HepG2 (cell line): Measurements from ENCODE around the gene ATP6V0D1. TPM values are rescaled to one million over a fixed set of nuclear protein-coding genes. Genes with fewer than 3 reads are reported as not detected.

Experiments
- CBFB ChIP-seq: sonication (generic); formaldehyde crosslinking; IDR thresholded peaks from 2 replicates; pipeline ENCODE4 v1.4.0; 2020; ENCODE audit warnings: missing genetic modification reagents
- ISL2 ChIP-seq: sonication (generic); formaldehyde crosslinking; IDR thresholded peaks from 2 replicates; pipeline ENCODE4 v1.5.0; 2020; ENCODE audit warnings: missing genetic modification reagents
- MIER3 ChIP-seq: IDR thresholded peaks from 2 replicates; pipeline ENCODE4 v1.6.1; 2016; ENCODE audit warnings: missing compliant biosample characterization, borderline replicate concordance
- RAD21 ChIP-seq: fragments of 450-650 bp; formaldehyde crosslinking; IDR thresholded peaks from 2 replicates; pipeline ENCODE4 v1.5.0; 2020; ENCODE audit warnings: mild to moderate bottlenecking
- RNF2 ChIP-seq: fragments of 450-650 bp; conservative IDR thresholded peaks from 2 replicates; pipeline ENCODE4 v1.6.1; 2016; ENCODE audit warnings: low read depth
- SIX1 ChIP-seq: sonication (generic); formaldehyde crosslinking; IDR thresholded peaks from 2 replicates; pipeline ENCODE4 v1.4.0; 2020; ENCODE audit warnings: missing genetic modification reagents, borderline replicate concordance
- THAP11 ChIP-seq: IDR thresholded peaks from 2 replicates; pipeline ENCODE4 v1.6.1; 2016; ENCODE audit warnings: missing biosample characterization, missing genetic modification reagents
- TOE1 ChIP-seq: sonication (generic); formaldehyde crosslinking; IDR thresholded peaks from 2 replicates; pipeline ENCODE4 v1.4.0; 2020; ENCODE audit warnings: mild to moderate bottlenecking, missing genetic modification reagents
- ZBTB20 ChIP-seq: sonication (generic); formaldehyde crosslinking; IDR thresholded peaks from 2 replicates; pipeline ENCODE4 v1.8.1; 2023; ENCODE audit warnings: missing genetic modification reagents, low read depth, mild to moderate bottlenecking, borderline replicate concordance
- ZNF124 ChIP-seq: sonication (generic); formaldehyde crosslinking; IDR thresholded peaks from 2 replicates; pipeline ENCODE4 v1.4.0; 2020; ENCODE audit warnings: missing genetic modification reagents
- ZNF333 ChIP-seq: sonication (generic); formaldehyde crosslinking; IDR thresholded peaks from 2 replicates; pipeline ENCODE4 v1.4.0; 2020; ENCODE audit warnings: mild to moderate bottlenecking, missing genetic modification reagents, borderline replicate concordance
- ZNF605 ChIP-seq: sonication (generic); formaldehyde crosslinking; IDR thresholded peaks from 2 replicates; pipeline ENCODE4 v1.8.0; 2022; ENCODE audit warnings: mild to moderate bottlenecking, missing genetic modification reagents
- ZNF674 ChIP-seq: sonication (generic); formaldehyde crosslinking; IDR thresholded peaks from 2 replicates; pipeline ENCODE4 v1.5.0; 2020; ENCODE audit warnings: low read depth, mild to moderate bottlenecking, missing genetic modification reagents
- ZNF850 ChIP-seq: sonication (generic); formaldehyde crosslinking; conservative IDR thresholded peaks from 2 replicates; pipeline ENCODE4 v1.9.0; 2021; ENCODE audit warnings: mild to moderate bottlenecking, missing genetic modification reagents
- polyA plus RNA-seq, 8 experiments: library from polyadenylated mRNA; depleted of rRNA in 3 of 8; stranded (reverse) in 7 of 8; unstranded in 1 of 8; fragments of >200 nt; fragmentation: Illumina TruSeq in 4 of 8; extraction: Trizol in 4 of 8; gene quantifications; 2 replicates each; pipeline versions ENCODE4 v1.2.1 to v1.2.3, GENCODE V29; 2011 to 2016; ENCODE audit warnings: low read depth in 4 of 8, missing spikeins in 1 of 8, mixed read lengths in 1 of 8; ENCODE audit not compliant: insufficient read depth in 1 of 8
- total RNA-seq, 5 experiments: library from RNA; depleted of rRNA; stranded (reverse); fragments of >200 nt; fragmentation: Illumina TruSeq; extraction: Trizol; gene quantifications; 2 replicates each; pipeline ENCODE4 v1.2.3, GENCODE V29; 2016; ENCODE audit warnings: low read depth in 1 of 5
- TF ChIP-seq, protein P1 (sequence below): sonication (generic); formaldehyde crosslinking; IDR thresholded peaks from 2 replicates; pipeline ENCODE4 v1.5.0; 2020; ENCODE audit warnings: mild to moderate bottlenecking, missing genetic modification reagents, borderline replicate concordance
- TF ChIP-seq, protein P2 (sequence below): sonication (generic); formaldehyde crosslinking; IDR thresholded peaks from 2 replicates; pipeline ENCODE4 v1.4.0; 2020; ENCODE audit warnings: missing genetic modification reagents
- TF ChIP-seq, protein P3 (sequence below): IDR thresholded peaks from 2 replicates; pipeline ENCODE4 v1.6.1; 2012; ENCODE audit warnings: low read length, improper control_type of control experiment
- TF ChIP-seq, protein P4 (sequence below): IDR thresholded peaks from 2 replicates; pipeline ENCODE4 v1.6.1; 2016; ENCODE audit warnings: missing biosample characterization, missing genetic modification reagents, low read depth
- TF ChIP-seq, protein P5 (sequence below): sonication (generic); formaldehyde crosslinking; IDR thresholded peaks from 2 replicates; pipeline ENCODE4 v1.4.0; 2020; ENCODE audit warnings: missing genetic modification reagents
- TF ChIP-seq, protein P6 (sequence below): IDR thresholded peaks from 2 replicates; pipeline ENCODE4 v1.6.1; 2016; ENCODE audit warnings: low read depth, control low read depth

Gene ATP6V0D1
- total and polyA plus RNA-seq, 2 of the 13 experiments (the other 11 are each of a cell fraction or from before 2014, with no cell fraction given): 51.1 to 61.3 TPM

DNA sequence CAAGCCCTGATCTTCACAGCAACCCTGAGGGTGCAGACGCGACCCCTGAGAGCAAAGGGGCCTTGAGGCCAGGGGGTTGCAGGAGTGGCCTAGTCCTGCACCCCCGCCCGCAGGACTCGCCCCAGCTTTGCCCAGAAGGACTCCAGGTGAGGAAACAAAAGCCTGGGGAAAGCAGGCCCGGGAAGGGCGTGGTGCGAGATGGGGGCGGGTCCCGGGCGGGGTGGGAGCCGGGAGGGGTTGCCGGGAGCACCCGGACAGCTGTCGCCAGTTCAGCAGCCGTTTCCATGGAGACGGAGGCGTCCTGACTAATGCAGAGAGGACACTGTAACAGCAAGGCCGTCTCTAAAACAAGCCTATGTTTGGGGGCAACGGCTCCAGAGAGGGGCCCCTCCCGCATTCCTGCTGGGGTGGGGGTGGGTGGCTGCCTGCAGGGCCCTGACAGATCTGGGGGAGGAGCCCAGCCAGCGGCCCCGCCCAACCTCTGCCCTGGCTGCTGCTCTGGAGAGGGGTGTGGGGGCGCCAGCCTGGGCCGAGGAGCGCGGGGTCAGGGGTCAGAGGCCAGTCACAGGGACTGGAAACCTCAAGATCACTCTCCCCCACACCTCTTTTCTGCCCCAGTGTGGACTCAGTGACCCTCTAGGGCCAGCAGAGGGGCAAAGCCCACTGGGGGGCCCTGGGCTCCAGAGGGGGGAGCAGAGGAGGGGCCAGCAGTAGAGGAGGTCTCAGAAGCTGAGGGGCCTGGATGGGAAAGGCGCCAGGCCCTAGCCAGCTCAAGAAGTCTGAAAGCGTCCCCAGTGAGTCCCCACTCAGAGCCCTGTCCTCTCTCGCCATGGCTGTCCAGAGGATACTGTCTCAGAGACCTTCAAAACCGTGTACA lies 84.6 kb downstream of the ATP6V0D1 start (continued):
- TF ChIP-seq, protein P1, sequence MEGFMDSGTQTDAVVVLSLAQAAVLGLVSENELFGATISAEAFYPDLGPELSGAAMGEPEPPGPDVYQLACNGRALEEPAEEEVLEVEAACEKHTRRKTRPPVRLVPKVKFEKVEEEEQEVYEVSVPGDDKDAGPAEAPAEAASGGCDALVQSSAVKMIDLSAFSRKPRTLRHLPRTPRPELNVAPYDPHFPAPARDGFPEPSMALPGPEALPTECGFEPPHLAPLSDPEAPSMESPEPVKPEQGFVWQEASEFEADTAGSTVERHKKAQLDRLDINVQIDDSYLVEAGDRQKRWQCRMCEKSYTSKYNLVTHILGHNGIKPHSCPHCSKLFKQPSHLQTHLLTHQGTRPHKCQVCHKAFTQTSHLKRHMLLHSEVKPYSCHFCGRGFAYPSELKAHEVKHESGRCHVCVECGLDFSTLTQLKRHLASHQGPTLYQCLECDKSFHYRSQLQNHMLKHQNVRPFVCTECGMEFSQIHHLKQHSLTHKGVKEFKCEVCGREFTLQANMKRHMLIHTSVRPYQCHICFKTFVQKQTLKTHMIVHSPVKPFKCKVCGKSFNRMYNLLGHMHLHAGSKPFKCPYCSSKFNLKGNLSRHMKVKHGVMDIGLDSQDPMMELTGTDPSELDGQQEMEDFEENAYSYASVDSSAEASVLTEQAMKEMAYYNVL (CRISPR knock-in tag): no peak; the same call in 1 of the 2 replicates
- TF ChIP-seq, protein P2, sequence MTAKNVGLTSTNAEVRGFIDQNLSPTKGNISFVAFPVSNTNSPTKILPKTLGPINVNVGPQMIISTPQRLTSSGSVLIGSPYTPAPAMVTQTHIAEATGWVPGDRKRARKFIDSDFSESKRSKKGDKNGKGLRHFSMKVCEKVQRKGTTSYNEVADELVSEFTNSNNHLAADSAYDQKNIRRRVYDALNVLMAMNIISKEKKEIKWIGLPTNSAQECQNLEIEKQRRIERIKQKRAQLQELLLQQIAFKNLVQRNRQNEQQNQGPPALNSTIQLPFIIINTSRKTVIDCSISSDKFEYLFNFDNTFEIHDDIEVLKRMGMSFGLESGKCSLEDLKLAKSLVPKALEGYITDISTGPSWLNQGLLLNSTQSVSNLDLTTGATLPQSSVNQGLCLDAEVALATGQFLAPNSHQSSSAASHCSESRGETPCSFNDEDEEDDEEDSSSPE (CRISPR knock-in tag): no peak
- TF ChIP-seq ZBTB20: no peak
- TF ChIP-seq CBFB (CRISPR knock-in tag): no peak
- no peak for TF ChIP-seq SIX1 (CRISPR knock-in tag)
- no peak for TF ChIP-seq ZNF124 (CRISPR knock-in tag)
- no peak for TF ChIP-seq ZNF850
- no peak for TF ChIP-seq ZNF605
- TF ChIP-seq RAD21 (CRISPR knock-in tag): no peak
- no peak for TF ChIP-seq RNF2
- TF ChIP-seq, protein P3, sequence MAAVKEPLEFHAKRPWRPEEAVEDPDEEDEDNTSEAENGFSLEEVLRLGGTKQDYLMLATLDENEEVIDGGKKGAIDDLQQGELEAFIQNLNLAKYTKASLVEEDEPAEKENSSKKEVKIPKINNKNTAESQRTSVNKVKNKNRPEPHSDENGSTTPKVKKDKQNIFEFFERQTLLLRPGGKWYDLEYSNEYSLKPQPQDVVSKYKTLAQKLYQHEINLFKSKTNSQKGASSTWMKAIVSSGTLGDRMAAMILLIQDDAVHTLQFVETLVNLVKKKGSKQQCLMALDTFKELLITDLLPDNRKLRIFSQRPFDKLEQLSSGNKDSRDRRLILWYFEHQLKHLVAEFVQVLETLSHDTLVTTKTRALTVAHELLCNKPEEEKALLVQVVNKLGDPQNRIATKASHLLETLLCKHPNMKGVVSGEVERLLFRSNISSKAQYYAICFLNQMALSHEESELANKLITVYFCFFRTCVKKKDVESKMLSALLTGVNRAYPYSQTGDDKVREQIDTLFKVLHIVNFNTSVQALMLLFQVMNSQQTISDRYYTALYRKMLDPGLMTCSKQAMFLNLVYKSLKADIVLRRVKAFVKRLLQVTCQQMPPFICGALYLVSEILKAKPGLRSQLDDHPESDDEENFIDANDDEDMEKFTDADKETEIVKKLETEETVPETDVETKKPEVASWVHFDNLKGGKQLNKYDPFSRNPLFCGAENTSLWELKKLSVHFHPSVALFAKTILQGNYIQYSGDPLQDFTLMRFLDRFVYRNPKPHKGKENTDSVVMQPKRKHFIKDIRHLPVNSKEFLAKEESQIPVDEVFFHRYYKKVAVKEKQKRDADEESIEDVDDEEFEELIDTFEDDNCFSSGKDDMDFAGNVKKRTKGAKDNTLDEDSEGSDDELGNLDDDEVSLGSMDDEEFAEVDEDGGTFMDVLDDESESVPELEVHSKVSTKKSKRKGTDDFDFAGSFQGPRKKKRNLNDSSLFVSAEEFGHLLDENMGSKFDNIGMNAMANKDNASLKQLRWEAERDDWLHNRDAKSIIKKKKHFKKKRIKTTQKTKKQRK: no peak
- TF ChIP-seq ZNF674 (CRISPR knock-in tag): no peak
- no peak for TF ChIP-seq ISL2 (CRISPR knock-in tag)
- no peak for TF ChIP-seq TOE1 (CRISPR knock-in tag)
- TF ChIP-seq, protein P4, sequence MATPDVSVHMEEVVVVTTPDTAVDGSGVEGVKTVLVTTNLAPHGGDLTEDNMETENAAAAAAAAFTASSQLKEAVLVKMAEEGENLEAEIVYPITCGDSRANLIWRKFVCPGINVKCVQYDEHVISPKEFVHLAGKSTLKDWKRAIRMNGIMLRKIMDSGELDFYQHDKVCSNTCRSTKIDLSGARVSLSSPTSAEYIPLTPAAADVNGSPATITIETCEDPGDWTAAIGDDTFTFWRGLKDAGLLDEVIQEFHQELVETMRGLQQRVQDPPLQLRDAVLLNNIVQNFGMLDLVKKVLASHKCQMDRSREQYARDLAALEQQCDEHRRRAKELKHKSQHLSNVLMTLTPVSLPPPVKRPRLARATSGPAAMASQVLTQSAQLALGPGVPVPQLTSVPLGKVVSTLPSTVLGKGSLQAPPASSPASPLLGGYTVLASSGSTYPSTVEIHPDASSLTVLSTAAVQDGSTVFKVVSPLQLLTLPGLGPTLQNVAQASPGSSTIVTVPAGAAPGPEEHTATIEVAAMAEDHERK: no peak
- no peak for TF ChIP-seq ZNF333
- TF ChIP-seq MIER3 (CRISPR knock-in tag): no peak
- no peak for TF ChIP-seq THAP11 (CRISPR knock-in tag)
- TF ChIP-seq, protein P5, sequence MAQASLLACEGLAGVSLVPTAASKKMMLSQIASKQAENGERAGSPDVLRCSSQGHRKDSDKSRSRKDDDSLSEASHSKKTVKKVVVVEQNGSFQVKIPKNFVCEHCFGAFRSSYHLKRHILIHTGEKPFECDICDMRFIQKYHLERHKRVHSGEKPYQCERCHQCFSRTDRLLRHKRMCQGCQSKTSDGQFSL (CRISPR knock-in tag): no peak
- TF ChIP-seq, protein P6, sequence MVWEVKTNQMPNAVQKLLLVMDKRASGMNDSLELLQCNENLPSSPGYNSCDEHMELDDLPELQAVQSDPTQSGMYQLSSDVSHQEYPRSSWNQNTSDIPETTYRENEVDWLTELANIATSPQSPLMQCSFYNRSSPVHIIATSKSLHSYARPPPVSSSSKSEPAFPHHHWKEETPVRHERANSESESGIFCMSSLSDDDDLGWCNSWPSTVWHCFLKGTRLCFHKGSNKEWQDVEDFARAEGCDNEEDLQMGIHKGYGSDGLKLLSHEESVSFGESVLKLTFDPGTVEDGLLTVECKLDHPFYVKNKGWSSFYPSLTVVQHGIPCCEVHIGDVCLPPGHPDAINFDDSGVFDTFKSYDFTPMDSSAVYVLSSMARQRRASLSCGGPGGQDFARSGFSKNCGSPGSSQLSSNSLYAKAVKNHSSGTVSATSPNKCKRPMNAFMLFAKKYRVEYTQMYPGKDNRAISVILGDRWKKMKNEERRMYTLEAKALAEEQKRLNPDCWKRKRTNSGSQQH (CRISPR knock-in tag): no peak
